Thyroid gland (tissue), 4 donors: Measurements from ENCODE around the gene CARD8.

Experiments used
- POLR2A ChIP-seq, 2 donors: fragments of 450-650 bp; IDR thresholded peaks; one replicate each; pipeline ENCODE4 v1.6.1; 2017; ENCODE audit warnings: antibody characterized with exemption in 2 of 2, mild to moderate bottlenecking in 2 of 2, moderate library complexity in 1 of 2
- TF ChIP-seq, protein P1 (sequence below), 6 experiments: fragments of 200-600 bp in 3 of 6; fragments of 450-650 bp in 3 of 6; sonication (generic) in 3 of 6; IDR thresholded peaks; one replicate each; pipeline ENCODE4 v1.5.1; 2016 to 2019; ENCODE audit warnings: antibody characterized with exemption in 6 of 6, mild to moderate bottlenecking in 2 of 6, inconsistent platforms in 1 of 6, moderate library complexity in 1 of 6

DNA sequence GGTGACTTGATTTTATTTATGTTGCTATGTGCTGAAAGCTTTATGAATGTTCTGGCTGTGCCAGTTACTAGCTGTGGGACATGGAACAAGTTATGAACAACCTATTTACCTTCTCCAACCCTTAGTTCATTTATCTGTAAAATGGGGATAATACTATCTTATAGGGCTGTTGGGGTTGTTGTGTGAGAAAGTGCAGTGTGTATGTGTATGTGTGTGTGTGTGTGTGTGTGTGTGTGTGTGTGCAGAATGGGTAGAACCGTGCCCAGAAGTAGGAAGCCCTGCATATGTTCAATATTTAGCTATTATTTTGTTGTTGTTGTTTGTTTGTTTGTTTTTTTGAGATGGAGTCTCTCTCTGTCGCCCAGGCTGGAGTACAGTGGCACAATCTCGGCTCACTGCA, 64.8 kb downstream of the CARD8 start:
- TF ChIP-seq, protein P1, sequence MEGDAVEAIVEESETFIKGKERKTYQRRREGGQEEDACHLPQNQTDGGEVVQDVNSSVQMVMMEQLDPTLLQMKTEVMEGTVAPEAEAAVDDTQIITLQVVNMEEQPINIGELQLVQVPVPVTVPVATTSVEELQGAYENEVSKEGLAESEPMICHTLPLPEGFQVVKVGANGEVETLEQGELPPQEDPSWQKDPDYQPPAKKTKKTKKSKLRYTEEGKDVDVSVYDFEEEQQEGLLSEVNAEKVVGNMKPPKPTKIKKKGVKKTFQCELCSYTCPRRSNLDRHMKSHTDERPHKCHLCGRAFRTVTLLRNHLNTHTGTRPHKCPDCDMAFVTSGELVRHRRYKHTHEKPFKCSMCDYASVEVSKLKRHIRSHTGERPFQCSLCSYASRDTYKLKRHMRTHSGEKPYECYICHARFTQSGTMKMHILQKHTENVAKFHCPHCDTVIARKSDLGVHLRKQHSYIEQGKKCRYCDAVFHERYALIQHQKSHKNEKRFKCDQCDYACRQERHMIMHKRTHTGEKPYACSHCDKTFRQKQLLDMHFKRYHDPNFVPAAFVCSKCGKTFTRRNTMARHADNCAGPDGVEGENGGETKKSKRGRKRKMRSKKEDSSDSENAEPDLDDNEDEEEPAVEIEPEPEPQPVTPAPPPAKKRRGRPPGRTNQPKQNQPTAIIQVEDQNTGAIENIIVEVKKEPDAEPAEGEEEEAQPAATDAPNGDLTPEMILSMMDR (IDR thresholded peaks at IDR 0.05): no peak
- no peak for TF ChIP-seq POLR2A (IDR thresholded peaks at IDR 0.05)
